IPS-15b (cell line): ENCODE results near the gene KCNK5.

Experiments used
- H3K27me3 ChIP-seq: one replicate; pipeline ENCODE4 v1.6.1; 2013; ENCODE audit warnings: low read length; ENCODE audit not compliant: control insufficient read depth, insufficient read depth
- H3K36me3 ChIP-seq: one replicate; pipeline ENCODE4 v1.6.1; 2013; ENCODE audit warnings: low read length; ENCODE audit not compliant: control insufficient read depth, insufficient read depth
- H3K4me1 ChIP-seq: one replicate; pipeline ENCODE4 v1.6.1; 2013; ENCODE audit warnings: mild to moderate bottlenecking, low read length; ENCODE audit not compliant: control insufficient read depth, insufficient read depth
- H3K4me3 ChIP-seq: one replicate; pipeline ENCODE4 v1.5.1; 2013; ENCODE audit warnings: low read depth, low read length
- H3K9ac ChIP-seq: one replicate; pipeline ENCODE4 v1.6.1; 2013; ENCODE audit warnings: low read depth, mild to moderate bottlenecking, low read length
- H3K9me3 ChIP-seq: one replicate; pipeline ENCODE4 v1.6.1; 2013; ENCODE audit warnings: mild to moderate bottlenecking, low read length; ENCODE audit not compliant: control insufficient read depth, insufficient read depth

Gene KCNK5

DNA sequence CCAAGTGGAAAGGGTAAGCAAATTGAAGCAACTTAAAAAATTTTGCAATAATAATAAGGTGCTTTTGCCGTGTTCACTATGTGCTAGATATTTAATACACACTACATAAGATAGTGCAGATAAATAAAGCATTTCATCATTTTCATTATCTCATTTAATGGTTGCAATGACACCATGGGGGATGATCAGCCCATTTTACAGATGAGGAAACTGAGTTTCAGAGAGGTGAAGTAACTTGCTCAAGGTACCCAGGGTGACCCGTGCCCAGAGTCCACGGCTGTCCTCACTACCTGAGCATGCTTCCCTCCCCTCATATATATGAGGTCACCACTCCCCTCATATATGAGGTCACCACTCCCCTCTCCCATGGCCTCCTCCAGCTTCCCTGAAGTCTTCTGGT lies 7.5 kb upstream of the KCNK5 start:
- Histone ChIP-seq H3K9me3 (no peaks in the 10 kb centered on the region), H3K4me1 (peaks cover 5% of the 10 kb centered on the region), H3K4me3 (no peak overlapping the region), H3K9ac (no peak overlapping the region), H3K27me3 (no peaks in the 10 kb centered on the region), H3K36me3 (no peaks in the 10 kb centered on the region)

DNA sequence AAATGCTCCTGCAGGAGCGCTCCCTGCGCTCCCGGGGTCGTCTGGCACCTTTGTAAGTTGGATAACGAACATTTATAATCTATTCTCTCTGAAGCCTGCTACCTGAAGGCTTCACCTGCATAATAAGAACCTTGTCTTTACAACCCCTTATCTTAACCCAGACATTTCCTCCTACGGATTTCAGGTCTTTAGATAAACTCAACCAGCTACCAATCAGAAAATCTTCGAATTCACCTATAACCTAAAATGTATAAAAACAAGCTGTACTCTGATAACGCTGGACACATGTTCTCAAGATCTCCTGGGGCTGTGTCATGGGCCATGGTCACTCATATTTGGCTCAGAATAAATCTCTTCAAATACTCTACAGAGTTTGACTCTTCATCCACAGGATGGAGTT lies 4.1 kb upstream of the KCNK5 start:
- Histone ChIP-seq H3K27me3 (no peaks in the 10 kb centered on the region), H3K9me3 (no peaks in the 10 kb centered on the region), H3K4me3 (no peak overlapping the region), H3K4me1 (peaks cover 8% of the 10 kb centered on the region), H3K36me3 (no peaks in the 10 kb centered on the region), H3K9ac (no peak overlapping the region)

GRCh38 chr6:39231521-39232243 lies 2.4 kb upstream of the KCNK5 start:
- no peak overlapping the region for H3K4me3 ChIP-seq
- no peaks in the 10 kb centered on the region for H3K9me3 ChIP-seq
- H3K36me3 ChIP-seq: no peaks in the 10 kb centered on the region
- no peak overlapping the region for H3K9ac ChIP-seq
- H3K4me1 ChIP-seq: peaks cover 12% of the 10 kb centered on the region
- no peaks in the 10 kb centered on the region for H3K27me3 ChIP-seq

- H3K27me3 ChIP-seq: no peaks in the 10 kb centered on the region
- no peak overlapping the region for H3K9ac ChIP-seq
- no peaks in the 10 kb centered on the region for H3K36me3 ChIP-seq
- H3K9me3 ChIP-seq: no peaks in the 10 kb centered on the region
- no peak overlapping the region for H3K4me3 ChIP-seq
- H3K4me1 ChIP-seq: peaks cover 19% of the 10 kb centered on the region
Measured at GRCh38 chr6:39230654-39231035, 1.4 kb upstream of the KCNK5 start.

- peak overlapping the region; percentile 78 for H3K9ac ChIP-seq
- H3K36me3 ChIP-seq: no peaks in the 10 kb centered on the region
- peaks cover 27% of the 10 kb centered on the region for H3K4me1 ChIP-seq
- H3K4me3 ChIP-seq: peak overlapping the region; percentile 72
- H3K27me3 ChIP-seq: no peaks in the 10 kb centered on the region
- no peaks in the 10 kb centered on the region for H3K9me3 ChIP-seq
Measured at GRCh38 chr6:39228111-39228971, 934 bp downstream of the KCNK5 start.

DNA sequence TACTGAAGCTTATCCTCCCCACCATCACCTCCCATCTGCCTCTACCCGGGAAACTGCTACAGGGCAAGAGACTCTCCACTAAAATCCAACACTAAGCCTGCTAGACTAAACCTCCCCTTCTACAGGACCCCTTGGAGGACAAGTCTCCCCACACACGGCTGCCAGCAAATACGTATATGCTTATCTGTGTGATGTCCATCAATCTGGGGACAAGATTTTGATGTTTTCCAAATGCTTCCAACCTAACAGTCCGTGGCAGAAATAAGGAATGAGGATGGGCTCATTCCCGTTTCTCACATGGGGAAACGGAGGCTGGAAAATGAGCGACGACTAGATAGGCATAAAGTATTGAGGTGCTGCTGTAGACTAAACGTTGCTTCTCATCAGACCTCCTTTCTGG lies 1.8 kb downstream of the KCNK5 start:
- peaks cover 27% of the 10 kb centered on the region for H3K4me1 ChIP-seq
- peak overlapping the region; percentile 72 for H3K4me3 ChIP-seq
- H3K9ac ChIP-seq: no peak overlapping the region
- H3K27me3 ChIP-seq: no peaks in the 10 kb centered on the region
- no peaks in the 10 kb centered on the region for H3K9me3 ChIP-seq
- no peaks in the 10 kb centered on the region for H3K36me3 ChIP-seq

DNA sequence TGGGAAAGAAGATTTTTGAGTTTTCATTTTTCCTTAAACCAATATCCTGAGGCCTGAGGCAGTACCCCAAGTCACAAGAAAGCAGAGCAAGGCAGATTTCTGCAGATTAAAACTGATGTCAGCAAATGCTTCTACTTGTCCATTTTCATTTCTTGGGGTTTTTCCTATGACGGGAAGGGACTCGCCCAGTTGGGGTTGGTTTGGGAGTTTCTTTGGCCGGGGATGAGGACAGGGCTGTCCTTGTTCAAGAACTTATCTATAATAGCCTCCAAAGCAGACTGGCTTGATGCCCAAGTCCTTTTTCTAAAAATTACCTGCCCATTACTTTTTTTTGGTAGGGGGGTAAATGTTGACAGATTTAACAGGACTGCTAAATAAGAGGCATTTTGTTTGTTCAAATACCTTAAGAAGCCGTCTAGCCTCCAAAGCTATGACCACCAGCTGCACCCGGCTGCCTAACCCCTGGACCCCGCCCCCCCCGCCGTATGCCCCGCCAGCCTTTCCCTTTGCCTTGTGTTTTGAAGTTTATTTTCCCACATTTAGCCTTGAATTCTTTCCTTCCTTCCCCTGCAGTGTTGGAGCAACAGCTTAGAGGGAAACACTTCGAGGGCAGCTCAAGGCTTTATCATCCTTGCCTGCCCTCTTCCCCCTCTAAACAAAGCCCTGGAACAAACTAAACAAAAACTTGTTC lies 2.5 kb downstream of the KCNK5 start:
- Histone ChIP-seq H3K27me3 (no peaks in the 10 kb centered on the region), H3K36me3 (no peaks in the 10 kb centered on the region), H3K9ac (no peak overlapping the region), H3K4me3 (no peak overlapping the region), H3K4me1 (peaks cover 23% of the 10 kb centered on the region), H3K9me3 (no peaks in the 10 kb centered on the region)

GRCh38 chr6:39225946-39226437 lies 3.3 kb downstream of the KCNK5 start:
- Histone ChIP-seq H3K36me3 (no peaks in the 10 kb centered on the region), H3K27me3 (no peaks in the 10 kb centered on the region), H3K4me1 (peaks cover 19% of the 10 kb centered on the region), H3K9me3 (no peaks in the 10 kb centered on the region), H3K9ac (no peak overlapping the region), H3K4me3 (no peak overlapping the region)

DNA sequence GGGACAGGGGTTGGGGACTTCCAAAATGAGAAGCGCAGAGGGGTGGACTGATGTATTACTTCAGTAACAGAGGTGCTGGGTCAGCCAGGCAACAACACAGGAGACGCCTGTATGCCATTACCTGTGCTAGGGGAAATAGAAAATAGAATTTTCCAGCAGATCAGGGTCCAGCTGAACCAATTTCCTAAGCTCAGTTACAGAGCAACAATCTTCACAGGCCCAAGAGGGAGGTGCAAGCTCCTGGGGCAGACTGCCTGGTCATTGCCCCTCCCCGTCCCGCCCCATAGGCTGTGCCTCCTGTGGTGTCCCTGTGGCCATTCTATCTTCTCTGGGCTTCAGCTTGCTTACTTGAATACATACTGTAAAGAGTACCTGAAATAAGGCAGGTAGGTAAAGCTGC lies 3.7 kb downstream of the KCNK5 start:
- Histone ChIP-seq H3K4me1 (peaks cover 19% of the 10 kb centered on the region), H3K36me3 (no peaks in the 10 kb centered on the region), H3K9me3 (no peaks in the 10 kb centered on the region), H3K4me3 (no peak overlapping the region), H3K27me3 (no peaks in the 10 kb centered on the region), H3K9ac (no peak overlapping the region)

- no peaks in the 10 kb centered on the region for H3K36me3 ChIP-seq
- no peak overlapping the region for H3K9ac ChIP-seq
- no peak overlapping the region for H3K4me3 ChIP-seq
- no peaks in the 10 kb centered on the region for H3K9me3 ChIP-seq
- H3K4me1 ChIP-seq: peaks cover 19% of the 10 kb centered on the region
- no peaks in the 10 kb centered on the region for H3K27me3 ChIP-seq
Measured at GRCh38 chr6:39224523-39225182, 4.6 kb downstream of the KCNK5 start.

DNA sequence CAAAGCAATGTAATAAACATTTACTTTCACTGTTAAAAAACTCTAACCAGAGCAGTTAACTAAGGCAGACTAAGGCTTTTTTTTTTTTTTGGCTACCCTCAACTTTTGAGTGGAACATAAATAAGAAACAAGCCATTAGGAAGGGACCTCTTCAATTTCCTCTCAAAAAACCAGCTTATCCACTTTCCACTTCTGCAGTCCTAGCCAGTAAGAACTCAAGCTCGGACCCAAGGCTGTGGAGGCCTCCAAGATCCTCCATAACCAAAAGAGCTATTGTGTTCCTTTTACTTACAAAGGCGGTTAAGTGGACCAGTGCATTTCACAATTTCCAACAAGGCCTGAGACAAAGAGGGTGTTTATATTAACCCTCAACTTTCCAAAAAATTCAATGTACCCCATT lies 5.3 kb downstream of the KCNK5 start:
- H3K27me3 ChIP-seq: no peaks in the 10 kb centered on the region
- no peak overlapping the region for H3K9ac ChIP-seq
- H3K4me3 ChIP-seq: no peak overlapping the region
- no peaks in the 10 kb centered on the region for H3K9me3 ChIP-seq
- no peaks in the 10 kb centered on the region for H3K36me3 ChIP-seq
- H3K4me1 ChIP-seq: peaks cover 19% of the 10 kb centered on the region
